Activated T-cell treated with anti-CD3 and anti-CD28 coated beads, Interleukin-2, amount 50 U/mL, for 24 hours (primary cell): Measurements from ENCODE around the gene GUCY2F.

Experiments used
- DNase-seq: peaks from one replicate; pipeline ENCODE4 v3.0.0-alpha.2; 2020
- H3K27ac Mint-ChIP-seq: 2 replicates; pipeline ENCODE4 v1.8.0; 2020; ENCODE audit warnings: mild to moderate bottlenecking, mixed read lengths
- H3K27me3 Mint-ChIP-seq: 2 replicates; pipeline ENCODE4 v1.8.0; 2020; ENCODE audit warnings: mixed read lengths
- H3K36me3 Mint-ChIP-seq: 2 replicates; pipeline ENCODE4 v1.8.0; 2020; ENCODE audit warnings: low read depth, mixed read lengths
- H3K4me1 Mint-ChIP-seq: 2 replicates; pipeline ENCODE4 v1.8.0; 2020; ENCODE audit warnings: low read depth, mixed read lengths
- H3K4me3 Mint-ChIP-seq: 2 replicates; pipeline ENCODE4 v1.8.0; 2020; ENCODE audit warnings: mild to moderate bottlenecking, moderate library complexity, mixed read lengths
- H3K9me3 Mint-ChIP-seq: 2 replicates; pipeline ENCODE4 v1.8.0; 2020; ENCODE audit warnings: mixed read lengths

Gene GUCY2F

GRCh38 chrX:109448282-109448938, 33.5 kb downstream of the GUCY2F start:
- no peak for DNase-seq
- H3K9me3 Mint-ChIP-seq = no peaks in the 10 kb centered on the region
- H3K4me3 Mint-ChIP-seq = no peak overlapping the region
- no peaks in the 10 kb centered on the region for H3K36me3 Mint-ChIP-seq
- peaks cover 56% of the 10 kb centered on the region for H3K27me3 Mint-ChIP-seq
- H3K4me1 Mint-ChIP-seq = no peaks in the 10 kb centered on the region
- no peak overlapping the region for H3K27ac Mint-ChIP-seq

- Mint-ChIP-seq H3K36me3 (no peaks in the 10 kb centered on the region), H3K27ac (no peak overlapping the region), H3K27me3 (peaks cover 39% of the 10 kb centered on the region), H3K4me1 (no peaks in the 10 kb centered on the region), H3K9me3 (no peaks in the 10 kb centered on the region), H3K4me3 (no peak overlapping the region)
- DNase-seq = no peak
Observed at GRCh38 chrX:109441266-109441665, 40.6 kb downstream of the GUCY2F start.

- H3K36me3 Mint-ChIP-seq = no peaks in the 10 kb centered on the region
- no peak overlapping the region for H3K27ac Mint-ChIP-seq
- no peak overlapping the region for H3K4me3 Mint-ChIP-seq
- DNase-seq = no peak
- no peaks in the 10 kb centered on the region for H3K9me3 Mint-ChIP-seq
- H3K4me1 Mint-ChIP-seq = no peaks in the 10 kb centered on the region
- peaks cover 31% of the 10 kb centered on the region for H3K27me3 Mint-ChIP-seq
Observed at GRCh38 chrX:109440475-109440874, 41.4 kb downstream of the GUCY2F start.

GRCh38 chrX:109409181-109409580, 72.7 kb downstream of the GUCY2F start:
- Mint-ChIP-seq H3K4me1 (no peaks in the 10 kb centered on the region), H3K27ac (no peak overlapping the region), H3K4me3 (no peak overlapping the region), H3K9me3 (no peaks in the 10 kb centered on the region), H3K36me3 (no peaks in the 10 kb centered on the region), H3K27me3 (peaks cover 75% of the 10 kb centered on the region)
- DNase-seq = no peak

DNA sequence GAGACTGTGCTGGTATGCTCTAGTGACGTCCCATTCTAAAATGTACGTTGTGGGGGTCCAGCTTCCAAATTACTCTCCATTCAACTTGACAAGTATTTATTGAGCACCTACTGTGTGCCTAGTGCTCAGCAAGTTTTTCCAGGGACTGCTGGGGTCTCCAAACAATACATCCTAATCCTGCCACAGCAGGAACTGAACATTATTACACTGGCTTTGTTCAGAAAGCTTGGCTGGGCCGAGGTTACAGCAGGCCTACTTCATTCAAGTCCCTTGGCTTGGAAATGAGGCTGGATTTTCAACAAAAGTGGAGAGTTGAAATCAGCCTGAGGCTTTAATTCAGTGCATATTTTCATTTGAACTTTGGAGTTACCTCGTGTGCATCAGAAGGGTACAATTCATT, 78.0 kb downstream of the GUCY2F start:
- H3K27ac Mint-ChIP-seq = no peak overlapping the region
- H3K4me1 Mint-ChIP-seq = no peaks in the 10 kb centered on the region
- H3K27me3 Mint-ChIP-seq = peaks cover 56% of the 10 kb centered on the region
- no peaks in the 10 kb centered on the region for H3K36me3 Mint-ChIP-seq
- no peaks in the 10 kb centered on the region for H3K9me3 Mint-ChIP-seq
- DNase-seq = no peak
- H3K4me3 Mint-ChIP-seq = no peak overlapping the region

DNA sequence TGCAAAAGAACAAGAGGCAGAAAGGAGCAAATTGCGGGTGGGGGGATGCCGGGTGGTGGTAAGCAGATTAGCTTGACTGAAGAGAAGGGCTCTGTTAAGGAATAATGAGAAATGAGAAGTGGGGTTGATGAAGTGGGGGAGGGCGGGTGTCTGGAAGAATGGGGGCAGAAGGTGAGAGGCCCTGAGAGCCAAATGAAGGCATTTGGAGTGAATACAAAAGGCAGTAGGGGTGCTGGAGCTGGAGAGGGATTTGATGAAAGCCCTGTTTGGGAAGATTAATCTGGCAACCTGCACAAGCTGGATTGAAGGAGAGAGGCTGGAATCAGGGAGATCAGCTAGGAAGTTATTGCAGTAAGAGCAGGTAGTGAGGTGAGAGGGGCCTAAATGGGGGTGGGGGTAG, 82.1 kb downstream of the GUCY2F start:
- Mint-ChIP-seq H3K27ac (no peak overlapping the region), H3K27me3 (peaks cover 56% of the 10 kb centered on the region), H3K36me3 (no peaks in the 10 kb centered on the region), H3K9me3 (no peaks in the 10 kb centered on the region), H3K4me1 (no peaks in the 10 kb centered on the region), H3K4me3 (no peak overlapping the region)
- DNase-seq = no peak

DNA sequence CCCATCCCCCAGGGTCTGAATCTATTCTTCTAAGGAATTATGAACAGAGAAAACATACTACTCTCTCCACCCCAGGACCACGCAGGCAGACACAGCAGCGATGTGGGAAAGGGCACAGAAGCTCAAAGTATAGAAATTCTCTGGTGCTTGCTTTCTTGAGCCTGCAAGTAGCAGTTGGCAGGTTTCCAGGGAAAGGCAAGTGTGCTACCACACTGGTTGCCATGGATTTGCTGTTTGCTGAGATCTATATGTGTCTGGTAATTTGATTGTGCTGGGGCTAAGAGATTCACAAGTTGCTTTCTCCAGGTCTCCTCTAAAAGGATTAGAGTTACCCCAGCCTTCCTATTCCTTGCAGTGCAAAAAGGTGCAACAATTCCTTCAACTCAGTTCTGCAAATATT, 83.1 kb downstream of the GUCY2F start:
- H3K27ac Mint-ChIP-seq = no peak overlapping the region

GRCh38 chrX:109398061-109398460, 83.8 kb downstream of the GUCY2F start:
- Mint-ChIP-seq H3K27me3 (peaks cover 64% of the 10 kb centered on the region), H3K9me3 (no peaks in the 10 kb centered on the region), H3K4me1 (no peaks in the 10 kb centered on the region), H3K27ac (no peak overlapping the region), H3K36me3 (no peaks in the 10 kb centered on the region), H3K4me3 (no peak overlapping the region)
- no peak for DNase-seq

More for the DNA sequence above, 83.1 kb downstream of the GUCY2F start:
- Mint-ChIP-seq H3K9me3 (no peaks in the 10 kb centered on the region), H3K4me3 (no peak overlapping the region), H3K27me3 (peaks cover 61% of the 10 kb centered on the region), H3K4me1 (no peaks in the 10 kb centered on the region), H3K36me3 (no peaks in the 10 kb centered on the region)
- no peak for DNase-seq

DNA sequence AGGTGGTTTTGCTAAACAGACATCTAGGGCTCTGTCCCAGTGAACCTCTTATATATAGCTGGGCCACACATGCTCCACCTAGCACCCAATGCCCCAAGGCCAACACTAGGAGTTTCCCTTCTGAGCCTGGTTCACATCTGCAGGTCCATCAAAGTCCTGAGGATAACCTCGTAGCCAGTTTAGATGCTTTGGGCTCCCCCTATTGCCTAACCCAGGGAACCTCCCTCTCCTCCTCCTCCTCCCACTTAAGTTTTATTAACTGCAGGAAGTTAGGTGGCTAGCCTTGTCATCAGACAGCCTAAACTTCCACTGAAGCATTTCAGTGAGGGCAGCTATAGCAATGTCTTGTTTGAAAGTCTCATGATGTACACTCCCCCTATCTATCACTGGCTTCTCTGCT, 88.0 kb downstream of the GUCY2F start:
- H3K9me3 Mint-ChIP-seq = no peaks in the 10 kb centered on the region
- no peak overlapping the region for H3K4me3 Mint-ChIP-seq
- peaks cover 52% of the 10 kb centered on the region for H3K27me3 Mint-ChIP-seq
- no peaks in the 10 kb centered on the region for H3K4me1 Mint-ChIP-seq
- H3K36me3 Mint-ChIP-seq = no peaks in the 10 kb centered on the region
- DNase-seq = no peak
- H3K27ac Mint-ChIP-seq = no peak overlapping the region

DNA sequence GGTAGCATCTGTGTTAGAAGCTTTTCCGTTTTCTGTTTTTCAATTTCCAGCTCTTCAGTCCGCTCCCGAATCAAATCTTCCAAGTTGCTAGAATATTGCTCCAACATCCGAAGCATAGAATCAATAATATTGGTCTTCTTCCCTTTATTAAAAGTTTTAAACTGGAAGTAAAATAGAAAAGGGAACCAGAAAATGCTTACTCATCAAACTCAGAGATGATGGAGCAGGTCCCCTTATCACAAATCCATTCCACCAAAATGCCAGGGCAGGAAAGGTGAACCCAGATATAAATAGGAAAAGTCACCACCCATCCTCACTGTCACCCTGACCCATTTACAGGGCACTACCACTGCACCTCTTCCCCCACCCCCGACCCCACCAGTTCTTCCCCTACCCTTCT, 89.0 kb downstream of the GUCY2F start:
- Mint-ChIP-seq H3K27ac (no peak overlapping the region), H3K27me3 (peaks cover 52% of the 10 kb centered on the region), H3K9me3 (no peaks in the 10 kb centered on the region), H3K36me3 (no peaks in the 10 kb centered on the region), H3K4me3 (no peak overlapping the region), H3K4me1 (no peaks in the 10 kb centered on the region)
- DNase-seq = no peak

DNA sequence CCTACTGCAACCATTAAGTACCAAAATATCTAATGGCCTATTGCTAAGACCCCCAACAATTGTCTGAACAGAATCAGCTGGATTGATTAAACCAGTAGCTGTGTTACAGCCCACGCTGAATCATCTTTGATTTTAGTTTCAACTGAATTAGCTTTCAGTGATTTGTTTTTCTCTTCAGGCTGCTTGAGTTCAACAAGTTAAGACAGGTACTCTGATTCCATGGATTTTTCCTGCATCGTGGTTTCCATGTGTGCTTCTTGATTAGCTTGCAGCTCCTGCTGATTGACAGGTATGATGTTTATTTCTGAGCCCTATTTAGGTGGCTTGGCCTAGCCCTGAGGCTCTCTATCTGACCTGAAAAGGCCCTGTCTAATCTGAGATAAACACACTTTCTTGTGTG, 91.3 kb downstream of the GUCY2F start:
- Mint-ChIP-seq H3K27ac (no peak overlapping the region), H3K9me3 (no peaks in the 10 kb centered on the region), H3K27me3 (peaks cover 32% of the 10 kb centered on the region), H3K4me3 (no peak overlapping the region), H3K4me1 (no peaks in the 10 kb centered on the region), H3K36me3 (no peaks in the 10 kb centered on the region)
- DNase-seq = no peak

- DNase-seq = no peak
Observed at GRCh38 chrX:109389917-109390316, 92.0 kb downstream of the GUCY2F start.

GRCh38 chrX:109384699-109385098, 97.2 kb downstream of the GUCY2F start:
- Mint-ChIP-seq H3K36me3 (no peaks in the 10 kb centered on the region), H3K4me1 (no peaks in the 10 kb centered on the region), H3K4me3 (no peak overlapping the region), H3K27ac (no peak overlapping the region), H3K9me3 (no peaks in the 10 kb centered on the region), H3K27me3 (peaks cover 30% of the 10 kb centered on the region)
- no peak for DNase-seq

More at GRCh38 chrX:109389917-109390316, 92.0 kb downstream of the GUCY2F start:
- Mint-ChIP-seq H3K36me3 (no peaks in the 10 kb centered on the region), H3K27ac (no peak overlapping the region), H3K9me3 (no peaks in the 10 kb centered on the region), H3K27me3 (peaks cover 33% of the 10 kb centered on the region), H3K4me1 (no peaks in the 10 kb centered on the region), H3K4me3 (no peak overlapping the region)

DNA sequence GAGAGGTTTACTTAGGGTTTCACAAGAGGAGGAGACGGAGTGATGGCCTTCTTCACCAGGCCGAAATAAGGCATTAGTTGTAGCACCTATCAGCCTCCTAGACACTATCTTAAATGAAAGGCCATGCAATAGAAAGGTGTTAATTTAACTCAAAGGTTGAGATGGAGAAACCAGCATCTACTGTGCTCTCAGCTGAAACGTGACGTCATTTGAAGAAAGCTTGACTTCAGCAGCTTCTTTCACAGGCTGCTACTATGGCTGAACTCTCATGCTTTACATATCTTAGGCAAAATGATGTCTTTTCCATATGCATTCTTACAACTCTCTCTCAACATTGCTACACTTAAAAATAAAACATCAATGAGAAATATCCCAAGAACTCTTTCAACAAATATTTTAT, 99.6 kb downstream of the GUCY2F start:
- no peaks in the 10 kb centered on the region for H3K36me3 Mint-ChIP-seq
- no peak for DNase-seq
- no peaks in the 10 kb centered on the region for H3K4me1 Mint-ChIP-seq
- H3K27me3 Mint-ChIP-seq = peaks cover 38% of the 10 kb centered on the region
- H3K4me3 Mint-ChIP-seq = no peak overlapping the region
- H3K9me3 Mint-ChIP-seq = no peaks in the 10 kb centered on the region
- no peak overlapping the region for H3K27ac Mint-ChIP-seq

DNA sequence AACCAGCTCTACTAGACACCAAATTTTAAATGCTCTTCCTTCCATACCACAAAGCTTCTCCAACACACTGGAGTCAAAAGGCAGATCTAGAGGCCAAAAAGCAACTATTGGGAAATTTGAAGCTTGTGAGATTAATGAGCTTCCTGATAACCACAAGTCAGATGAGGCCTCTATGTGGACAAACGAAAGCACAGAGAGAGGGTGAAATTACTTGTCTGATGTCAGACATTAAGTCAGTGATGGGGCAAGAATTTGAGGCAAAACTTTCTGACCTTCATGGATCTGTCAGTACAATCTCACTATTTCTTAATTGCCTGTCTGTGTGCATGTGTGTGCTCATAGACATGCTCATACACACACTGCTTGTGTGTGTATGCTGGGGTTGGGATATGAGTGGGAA, 103.6 kb downstream of the GUCY2F start:
- H3K27me3 Mint-ChIP-seq = peaks cover 52% of the 10 kb centered on the region
- no peak for DNase-seq
- H3K27ac Mint-ChIP-seq = no peak overlapping the region
- H3K4me1 Mint-ChIP-seq = no peaks in the 10 kb centered on the region
- no peaks in the 10 kb centered on the region for H3K9me3 Mint-ChIP-seq
- H3K4me3 Mint-ChIP-seq = no peak overlapping the region
- H3K36me3 Mint-ChIP-seq = no peaks in the 10 kb centered on the region
